DMS153 treated with DMSO at 0.1 percent for 48 hours (cell line): ENCODE data around the gene COL4A1.

Source experiments
- DNase-seq: peaks from one replicate; lab custom pipeline; 2025; ENCODE audit not compliant: unreplicated experiment; lab: John Stamatoyannopoulos, UW

The COL4A1 gene

GRCh38 chr13:110103026-110103425, 203.9 kb downstream of the COL4A1 start:
- no peak for DNase-seq

GRCh38 chr13:110102053-110102452, 204.9 kb downstream of the COL4A1 start:
- no peak for DNase-seq

GRCh38 chr13:110099922-110100321, 207.0 kb downstream of the COL4A1 start:
- DNase-seq: no peak
